Psoas muscle (tissue), 8 donors: Measurements from ENCODE around the gene TMX4. TPM values are rescaled to one million over a fixed set of nuclear protein-coding genes. Genes with fewer than 3 reads are reported as not detected.
A peak's percentile ranks its signal among the peaks of the same experiment; 100 is the strongest.

ENCODE experiments used
- ATAC-seq, 4 donors: fragments of 200-7000 bp; cut with Tn5 transposase; one replicate each; pipeline ENCODE4 v1.9.1; 2020; ENCODE audit warnings: moderate library complexity in 3 of 4, mild to moderate bottlenecking in 2 of 4
- DNase-seq, 2 donors: peaks; one replicate each; pipeline ENCODE4 v3.0.0-alpha.2; 2020
- H3K27ac ChIP-seq: fragments of 200-600 bp; one replicate; pipeline ENCODE4 v1.8.0; 2022
- H3K27me3 ChIP-seq, 3 donors: fragments of 200-600 bp in 1 of 3; one replicate each; pipeline versions ENCODE4 v1.6.1 to v1.8.0; 2013 to 2022; ENCODE audit warnings: low read length in 2 of 3, mild to moderate bottlenecking in 2 of 3, moderate library complexity in 1 of 3; ENCODE audit not compliant: insufficient read depth in 3 of 3
- H3K36me3 ChIP-seq, 2 donors: fragments of 200-600 bp in 1 of 2; one replicate each; pipeline versions ENCODE4 v1.6.1 to v1.8.0; 2013 to 2022; ENCODE audit warnings: low read depth in 1 of 2, mild to moderate bottlenecking in 1 of 2, moderate library complexity in 1 of 2; ENCODE audit not compliant: insufficient read depth in 1 of 2
- H3K4me1 ChIP-seq: fragments of 200-600 bp; one replicate; pipeline ENCODE4 v1.8.0; 2022
- H3K4me3 ChIP-seq: fragments of 200-600 bp; one replicate; pipeline ENCODE4 v1.8.0; 2022; ENCODE audit warnings: mild to moderate bottlenecking
- H3K9me3 ChIP-seq: fragments of 200-600 bp; one replicate; pipeline ENCODE4 v1.8.0; 2022
- CTCF ChIP-seq: fragments of 200-600 bp; IDR thresholded peaks from one replicate; pipeline ENCODE4 v1.8.0; 2022; ENCODE audit warnings: antibody characterized with exemption
- WGBS, 3 donors: extraction: QIAGEN DNeasy Blood & Tissue Kit; methylation state at CpG; one replicate each; pipeline versions ENCODE4 v1.1.6 to v1.1.7; 2013; 5-methylcytosine and 5-hydroxymethylcytosine counted together
- intact Hi-C, 2 donors: fragments of 100-400 bp; cut with DNase I; formaldehyde crosslinking; loops; one replicate each; pipeline versions ENCODE4 v1.11.0 to v1.14.2; 2022
- polyA plus RNA-seq, 3 donors: library from polyadenylated mRNA; stranded (reverse); fragments of 200-250 nt; gene quantifications; one replicate each; pipeline ENCODE4 v1.2.3, GENCODE V29; 2013
- total RNA-seq, 4 donors: library from RNA; stranded (reverse); fragmentation: NEBNext Ultra II Directional in 2 of 4; extraction: Animal tissue kit (Norgen Biotek cat#: 25700) in 2 of 4; gene quantifications; one replicate each; pipeline versions ENCODE4 v1.2.1 to v1.2.4, GENCODE V29; 2021 to 2023
- donor health status: healthy with polysubstance abuse.
- donor health status: DM: no; HTN: no; CAD: no; lungs with moderate emphysema.
- donor health status: Bipolar disorder and iron deficiency.
- donor health status: healthy.
- donor health status: DM: yes; HTN: yes; CAD: no.
- donor health status: DM: no; HTN: no; CAD: no.
- donor health status: DM: no; HTN: no; CAD: no.
- donor health status: DM: yes; HTN: yes; CAD: no.

Gene TMX4
- total and polyA plus RNA-seq, 7 donors = 9.3 to 66.7 (median 42.7) TPM

- Histone ChIP-seq H3K9me3 (no peaks in the 10 kb centered on the region), H3K27ac (no peak overlapping the region), H3K4me1 (no peaks in the 10 kb centered on the region), H3K27me3 (peaks cover 0 to 2% (median 0%) of the 10 kb centered on the region in 3 donors), H3K36me3 (no peaks in the 10 kb centered on the region), H3K4me3 (no peak overlapping the region)
- ATAC-seq (no peak), DNase-seq (no peak)
- no peak for TF ChIP-seq CTCF
- intact Hi-C loops = no loop called here
- 63 to 79% (median 70%) methylated on average over 10 of the region's 10 CpGs for WGBS, 3 donors
These were observed 30.7 kb upstream of the TMX4 start for GRCh38 chr20:8050157-8050837.

- Histone ChIP-seq H3K27ac (no peak overlapping the region), H3K27me3 (peaks cover 0 to 2% (median 0%) of the 10 kb centered on the region in 3 donors), H3K4me3 (no peak overlapping the region), H3K36me3 (no peaks in the 10 kb centered on the region), H3K4me1 (no peaks in the 10 kb centered on the region), H3K9me3 (no peaks in the 10 kb centered on the region)
- DNase-seq (no peak), ATAC-seq (no peak)
- no peak for TF ChIP-seq CTCF
- intact Hi-C loops = loop anchor here in 1 of 2 donors (5.0 kb wide), 2 partner anchors 63 to 338 kb away; no protein-coding TSS in a partner anchor
- WGBS, 3 donors = 73 to 80% (median 79%) methylated on average over 3 of the region's 3 CpGs
These were observed 29.7 kb upstream of the TMX4 start for GRCh38 chr20:8049310-8049709.

GRCh38 chr20:8045946-8046345, 26.4 kb upstream of the TMX4 start:
- no peak for DNase-seq
- intact Hi-C loops = loop anchor here (2.0 to 5.0 kb wide), 3 partner anchors 66 to 343 kb away; no protein-coding TSS in a partner anchor
- no peak for ATAC-seq
- no peaks in the 10 kb centered on the region for H3K9me3 ChIP-seq
- peaks cover 0 to 2% (median 0%) of the 10 kb centered on the region in 3 donors for H3K27me3 ChIP-seq
- no peak overlapping the region for H3K27ac ChIP-seq
- TF ChIP-seq CTCF = no peak
- H3K36me3 ChIP-seq = no peaks in the 10 kb centered on the region
- WGBS, 3 donors = 61 to 67% (median 63%) methylated on average over 1 of the region's 1 CpG
- H3K4me3 ChIP-seq = no peak overlapping the region
- no peaks in the 10 kb centered on the region for H3K4me1 ChIP-seq

- peak; percentile 59 to 93 (median 72) for ATAC-seq
- no peak overlapping the region for H3K4me3 ChIP-seq
- H3K27ac ChIP-seq = no peak overlapping the region
- intact Hi-C loops = loop anchor here (1.0 to 5.0 kb wide), 4 partner anchors 89 to 679 kb away; partner anchors contain the start of gene PLCB1 (in 1 of the 2)
- 25 to 34% (median 29%) methylated on average over 13 of the region's 13 CpGs for WGBS, 3 donors
- H3K4me1 ChIP-seq = no peaks in the 10 kb centered on the region
- no peaks in the 10 kb centered on the region for H3K27me3 ChIP-seq
- peak; percentile 85 for TF ChIP-seq CTCF
- H3K36me3 ChIP-seq = no peaks in the 10 kb centered on the region
- no peaks in the 10 kb centered on the region for H3K9me3 ChIP-seq
- DNase-seq = no peak
These were observed 24.2 kb upstream of the TMX4 start for GRCh38 chr20:8043687-8044282.
